Head of caudate nucleus (tissue), 42 donors: Measurements from ENCODE around the gene CTNNA2.

ENCODE experiments used
- DNase-seq, 42 donors: peaks; one replicate each; pipeline versions ENCODE4 v3.0.0 to v3.0.0-alpha.2; 2020 to 2021; ENCODE audit warnings: mixed read lengths in 7 of 42
- intact Hi-C: fragments of 100-400 bp; cut with DNase I; formaldehyde crosslinking; loops from one replicate; pipeline ENCODE4 v1.15.0; 2022

Gene CTNNA2

GRCh38 chr2:79830501-79830900, 317.6 kb downstream of the CTNNA2 start:
- intact Hi-C loops = loop anchor here (10.0 kb wide), 1 partner anchor 306 kb away; no protein-coding TSS in a partner anchor
- no peak for DNase-seq

- intact Hi-C loops = loop anchor here (10.0 kb wide), 1 partner anchor 307 kb away; no protein-coding TSS in a partner anchor
- peak in 1 of 42 donors; percentile 27 for DNase-seq
These were observed 319.1 kb downstream of the CTNNA2 start for GRCh38 chr2:79831961-79832360.

- intact Hi-C loops = loop anchor here (10.0 kb wide), 1 partner anchor 308 kb away; no protein-coding TSS in a partner anchor
- DNase-seq = peak in 30 of 42 donors; percentile 6 to 80 (median 40)
These were observed 319.8 kb downstream of the CTNNA2 start for GRCh38 chr2:79832511-79833234.

GRCh38 chr2:79833235-79833878, 320.5 kb downstream of the CTNNA2 start:
- intact Hi-C loops = loop anchor here (10.0 kb wide), 1 partner anchor 309 kb away; no protein-coding TSS in a partner anchor
- DNase-seq = peak in 1 of 42 donors; percentile 29

GRCh38 chr2:79835911-79836310, 323.1 kb downstream of the CTNNA2 start:
- no peak for DNase-seq
- intact Hi-C loops = loop anchor here (10.0 kb wide), 1 partner anchor 311 kb away; no protein-coding TSS in a partner anchor

GRCh38 chr2:79844011-79844410, 331.2 kb downstream of the CTNNA2 start:
- intact Hi-C loops = no loop called here
- DNase-seq = no peak

GRCh38 chr2:79846878-79847277, 334.0 kb downstream of the CTNNA2 start:
- DNase-seq = no peak
- intact Hi-C loops = no loop called here

GRCh38 chr2:79849241-79849640, 336.4 kb downstream of the CTNNA2 start:
- DNase-seq = no peak
- intact Hi-C loops = no loop called here

- intact Hi-C loops = loop anchor here (10.0 kb wide), 2 partner anchors 115 to 175 kb away; no protein-coding TSS in a partner anchor
- DNase-seq = no peak
These were observed 337.1 kb downstream of the CTNNA2 start for GRCh38 chr2:79849949-79850348.

GRCh38 chr2:79850912-79851311, 338.1 kb downstream of the CTNNA2 start:
- DNase-seq = no peak
- intact Hi-C loops = loop anchor here (10.0 kb wide), 2 partner anchors 116 to 176 kb away; no protein-coding TSS in a partner anchor

- intact Hi-C loops = loop anchor here (10.0 kb wide), 2 partner anchors 121 to 181 kb away; no protein-coding TSS in a partner anchor
- DNase-seq = peak in 40 of 42 donors; percentile 19 to 78 (median 56)
These were observed 342.6 kb downstream of the CTNNA2 start for GRCh38 chr2:79855264-79856006.

GRCh38 chr2:79857888-79858287, 345.0 kb downstream of the CTNNA2 start:
- no peak for DNase-seq
- intact Hi-C loops = loop anchor here (10.0 kb wide), 2 partner anchors 123 to 183 kb away; no protein-coding TSS in a partner anchor

- intact Hi-C loops = loop anchor here (10.0 kb wide), 2 partner anchors 636 to 816 kb away; no protein-coding TSS in a partner anchor
- DNase-seq = peak in 22 of 42 donors; percentile 12 to 74 (median 42)
These were observed 347.6 kb downstream of the CTNNA2 start for GRCh38 chr2:79860228-79861058.

- no peak for DNase-seq
- intact Hi-C loops = loop anchor here (10.0 kb wide), 2 partner anchors 636 to 816 kb away; no protein-coding TSS in a partner anchor
These were observed 348.2 kb downstream of the CTNNA2 start for GRCh38 chr2:79861059-79861374.

- DNase-seq = no peak
- intact Hi-C loops = loop anchor here (10.0 kb wide), 2 partner anchors 638 to 818 kb away; no protein-coding TSS in a partner anchor
These were observed 349.9 kb downstream of the CTNNA2 start for GRCh38 chr2:79862756-79863155.

- no peak for DNase-seq
- intact Hi-C loops = no loop called here
These were observed 359.8 kb downstream of the CTNNA2 start for GRCh38 chr2:79872656-79873055.

- intact Hi-C loops = no loop called here
- DNase-seq = no peak
These were observed 361.2 kb downstream of the CTNNA2 start for GRCh38 chr2:79874015-79874414.

GRCh38 chr2:79876430-79876829, 363.6 kb downstream of the CTNNA2 start:
- DNase-seq = peak in 28 of 42 donors; percentile 4 to 69 (median 34)
- intact Hi-C loops = no loop called here
